Amniotic epithelial cell (primary cell): ENCODE data around the gene STAG2.
"Not testable (repeated sequence)": the region's sequence is repeated elsewhere in the genome, so short reads cannot be mapped to it uniquely, and the experiment has no call there.

ENCODE experiments used
- DNase-seq: peaks from one replicate; pipeline ENCODE4 v3.0.0-alpha.2; 2010; ENCODE audit warnings: low read depth

Gene STAG2

DNA sequence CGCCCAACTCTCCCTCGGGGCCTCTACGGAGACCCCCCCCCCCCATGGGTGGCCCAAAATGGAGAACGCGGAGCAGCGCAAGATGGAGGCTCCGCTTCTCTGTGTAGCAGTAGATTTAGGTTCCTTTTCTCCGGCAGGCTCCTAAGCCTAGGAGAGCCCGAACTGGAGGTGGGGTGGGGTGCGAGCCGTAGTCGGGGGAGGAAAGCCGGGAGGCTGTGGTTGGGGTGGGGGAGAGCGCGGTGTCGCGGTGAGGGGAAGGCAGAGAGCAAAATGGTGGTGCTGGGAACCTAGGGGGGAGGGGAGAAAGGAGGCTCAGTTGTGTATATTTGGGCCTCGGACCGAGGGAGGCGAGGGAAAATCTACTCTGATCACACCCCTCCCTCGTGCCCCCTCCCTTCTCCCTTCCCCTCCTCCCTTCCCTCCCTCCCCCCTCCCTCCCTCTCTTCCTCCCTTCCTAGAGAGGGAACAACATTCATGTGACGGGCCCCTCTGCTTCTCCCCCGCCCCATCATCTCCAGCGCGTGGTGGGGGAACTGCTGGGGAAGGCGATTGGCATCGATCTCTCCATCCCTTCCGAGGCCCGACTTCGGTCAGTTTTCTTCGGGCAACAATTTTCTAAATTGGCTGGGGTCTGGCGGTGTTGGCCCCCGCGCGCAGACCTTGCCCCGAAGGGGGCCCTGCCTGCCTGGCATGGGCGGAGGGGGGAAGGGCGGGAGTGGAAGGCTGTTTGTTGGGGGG lies at the start of gene STAG2:
TSS of gene STAG2 (plus strand) at position 439 of the 738 bp plus-strand sequence. CDS start 60,922 bp downstream, outside the sequence.
- peak; percentile 89 for DNase-seq

DNA sequence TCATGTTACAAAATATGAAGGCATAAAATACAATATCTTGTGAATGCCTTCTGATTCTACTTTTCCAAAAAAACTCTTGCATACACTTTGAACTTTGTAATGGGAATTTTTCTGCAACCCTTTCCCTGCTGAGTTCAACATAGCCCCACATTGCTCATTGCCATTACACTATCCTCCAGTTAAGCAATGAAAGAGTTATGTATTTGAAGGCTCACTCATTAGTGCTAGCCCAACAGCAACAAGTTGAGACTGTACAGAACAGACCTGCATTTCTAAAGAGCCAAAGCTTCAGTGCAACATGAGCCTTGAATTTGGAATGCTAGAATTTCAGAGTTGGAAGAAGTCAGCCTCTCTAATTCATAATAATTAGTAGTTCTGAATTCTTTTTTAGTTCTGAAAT lies 44.4 kb upstream of the STAG2 start:
- DNase-seq = peak; percentile 34

- DNase-seq = no peak
Observed at GRCh38 chrX:123918106-123918721, 43.3 kb upstream of the STAG2 start.

GRCh38 chrX:123920105-123920785 lies 41.3 kb upstream of the STAG2 start:
- DNase-seq = peak; percentile 73

DNA sequence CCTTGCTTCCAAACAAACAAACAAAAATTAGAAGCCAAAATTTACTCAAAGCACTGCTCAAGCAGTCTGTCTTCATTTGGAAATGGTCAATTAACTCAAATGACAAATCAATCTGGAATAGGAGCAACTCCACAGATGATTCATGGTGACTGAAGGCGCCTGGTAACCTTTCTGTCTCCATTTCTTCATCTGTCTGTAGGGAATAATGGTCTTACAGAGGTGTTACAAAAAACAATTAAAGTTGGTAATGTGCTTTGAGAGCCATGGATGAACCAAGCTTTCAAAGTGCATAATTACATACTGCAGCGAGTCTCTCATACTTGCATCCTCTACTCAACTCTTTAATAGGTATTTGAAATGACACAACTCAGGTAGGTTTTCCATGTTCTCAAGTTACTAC lies 38.3 kb upstream of the STAG2 start:
- no peak for DNase-seq

DNA sequence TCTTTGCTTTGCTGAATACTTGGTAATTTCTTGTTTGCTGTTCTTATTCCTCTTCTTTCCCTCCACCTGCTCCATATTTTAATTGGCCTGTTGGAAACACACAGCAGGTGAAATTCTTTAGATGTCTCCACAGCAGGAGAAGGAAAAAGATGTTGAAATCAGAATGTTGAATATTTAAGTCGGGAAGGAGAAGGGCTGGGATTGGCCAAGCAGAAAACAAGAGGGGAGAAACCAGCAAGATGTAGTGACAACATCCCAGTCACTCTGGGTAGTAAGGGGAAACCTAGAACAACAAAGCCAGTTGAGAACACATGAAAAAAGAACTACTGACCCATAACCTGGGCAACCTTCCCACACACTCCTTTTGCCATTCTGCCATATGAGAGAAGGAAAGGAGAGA lies 37.3 kb upstream of the STAG2 start:
- no peak for DNase-seq

DNA sequence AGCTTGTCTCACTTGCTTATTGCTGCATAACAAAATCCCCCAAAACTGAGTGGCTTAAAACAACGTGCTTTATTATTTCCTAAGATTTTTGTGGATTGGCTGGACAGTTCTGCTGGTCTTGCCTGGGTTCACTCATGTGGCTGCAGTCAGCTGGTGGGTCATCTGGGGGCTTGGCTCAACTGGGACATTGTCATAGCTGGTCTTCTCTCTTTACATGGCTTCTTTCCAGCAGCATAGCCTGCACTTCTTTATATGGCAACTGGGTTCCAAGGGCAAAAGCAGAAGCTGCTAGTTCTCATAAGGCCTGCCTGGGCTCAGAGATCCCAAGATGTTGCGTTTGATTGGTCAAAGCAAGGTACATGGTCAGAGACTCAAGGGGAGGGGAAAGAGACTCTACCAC lies 33.7 kb upstream of the STAG2 start:
- DNase-seq = no peak

DNA sequence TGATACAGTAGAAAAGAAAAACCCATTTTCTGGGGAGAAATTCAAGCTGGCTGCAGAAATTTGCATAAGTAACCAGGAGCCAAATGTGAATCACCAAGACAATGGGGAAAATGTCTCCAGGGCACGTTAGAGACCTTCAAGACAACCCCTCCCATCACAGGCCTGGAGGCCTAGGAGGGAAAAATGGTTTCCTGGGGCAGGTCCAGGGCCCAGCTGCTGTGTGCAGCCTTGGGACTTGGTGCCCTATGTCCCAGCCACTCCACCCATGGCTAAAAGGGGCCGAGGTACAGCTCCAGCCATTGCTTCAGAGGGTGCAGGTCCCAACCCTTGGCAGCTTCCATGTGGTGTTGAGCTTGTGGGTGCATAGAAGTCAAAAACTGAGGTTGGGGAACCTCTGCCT lies 29.5 kb upstream of the STAG2 start:
- not testable (repeated sequence) for DNase-seq

GRCh38 chrX:123943074-123943473 lies 18.4 kb upstream of the STAG2 start:
- DNase-seq = no peak

- no peak for DNase-seq
Observed at GRCh38 chrX:123943488-123943887, 18.0 kb upstream of the STAG2 start.

DNA sequence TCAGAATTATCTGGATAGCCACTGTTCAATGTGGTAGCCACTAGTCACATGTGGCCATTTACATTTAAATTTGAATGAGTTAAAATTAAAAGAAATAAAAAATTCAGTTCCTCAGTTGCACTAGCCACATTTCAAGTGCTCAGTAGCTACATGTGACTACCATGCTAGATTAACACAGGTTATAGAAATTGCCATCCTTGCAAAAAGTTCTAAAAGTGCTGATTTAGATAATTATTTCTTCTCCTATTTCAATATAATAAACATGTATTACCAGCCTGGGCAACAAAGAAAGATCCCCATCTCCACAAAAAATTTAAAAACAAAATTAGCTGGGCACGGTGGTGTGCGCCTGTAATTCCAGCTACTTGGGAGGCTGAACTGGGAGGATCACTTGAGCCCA lies 11.7 kb upstream of the STAG2 start:
- DNase-seq = no peak

GRCh38 chrX:123959281-123960063 lies 2.0 kb upstream of the STAG2 start:
- peak; percentile 19 for DNase-seq

GRCh38 chrX:123960956-123961267 lies 594 bp upstream of the STAG2 start:
- DNase-seq = no peak

GRCh38 chrX:123962006-123962467 lies 531 bp downstream of the STAG2 start:
- DNase-seq = peak; percentile 20

- DNase-seq = peak; percentile 95
Observed at GRCh38 chrX:123962794-123963373, 1.4 kb downstream of the STAG2 start.

DNA sequence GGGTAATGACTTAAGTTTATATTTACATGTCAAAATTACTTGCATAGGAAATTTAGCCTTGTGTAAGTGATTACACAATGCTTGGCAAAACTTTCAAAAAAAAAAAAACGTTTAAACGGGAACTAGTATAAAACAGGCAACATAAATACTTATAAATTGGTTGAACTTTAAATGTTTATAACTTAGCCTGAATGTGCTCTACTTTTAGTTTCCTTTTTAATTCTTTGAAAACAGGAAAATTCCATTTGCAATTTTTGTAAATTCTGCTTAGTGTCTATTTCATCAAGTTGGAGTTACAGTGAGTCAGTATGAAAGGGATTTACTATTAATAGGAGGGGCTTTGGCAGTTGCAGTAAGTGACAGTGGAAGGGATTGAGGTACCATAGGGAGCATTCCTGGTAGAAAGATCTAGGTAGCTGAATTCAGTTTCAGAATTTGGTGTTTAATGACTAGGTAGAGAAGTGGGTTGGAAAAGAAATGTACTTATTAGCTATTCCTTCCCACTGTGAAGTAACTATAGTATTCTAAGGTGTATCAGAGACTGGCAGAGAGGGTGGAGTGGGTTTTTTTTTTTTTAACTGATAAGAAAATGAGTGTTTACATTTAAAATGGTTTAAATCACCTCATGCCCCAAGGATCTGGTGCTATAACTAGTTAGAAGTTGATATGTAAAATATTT lies 2.8 kb downstream of the STAG2 start:
- DNase-seq = peak; percentile 34

DNA sequence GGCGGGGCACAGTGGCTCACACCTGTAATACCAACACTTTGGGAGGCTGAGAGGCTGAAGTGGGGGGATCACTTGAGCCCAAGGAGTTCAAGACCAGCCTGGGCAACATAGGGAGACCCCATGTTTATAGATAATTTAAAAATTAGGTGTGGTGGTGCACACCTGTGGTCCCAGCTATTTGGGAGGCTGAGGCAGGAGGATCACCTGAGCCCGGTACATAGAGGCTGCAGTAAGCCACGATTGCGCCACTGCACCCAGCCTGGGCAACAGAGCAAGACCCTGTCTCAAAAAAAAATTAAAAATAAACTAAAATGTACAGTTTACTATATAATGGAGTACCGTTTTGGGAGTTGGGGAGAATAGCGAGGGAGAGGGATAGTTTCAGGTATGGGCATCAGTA lies 4.2 kb downstream of the STAG2 start:
- no peak for DNase-seq

DNA sequence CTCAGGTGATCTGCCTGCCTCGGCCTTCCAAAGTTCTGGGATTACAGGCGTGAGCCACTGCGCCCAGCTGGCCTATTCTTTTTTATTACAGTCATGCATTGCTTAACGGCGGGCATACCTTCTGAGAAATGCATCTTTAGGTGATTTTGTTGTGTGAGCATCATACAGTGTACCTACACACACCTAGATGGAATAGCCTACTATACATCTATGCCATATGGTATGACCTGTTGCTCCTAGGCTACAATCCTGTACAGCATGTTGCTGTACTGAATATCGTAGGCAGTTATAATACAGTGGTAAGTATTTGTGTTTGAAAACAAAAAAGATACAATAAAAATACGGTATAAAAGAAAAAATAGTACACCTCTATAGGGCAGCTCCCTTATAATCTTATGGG lies 6.0 kb downstream of the STAG2 start:
- DNase-seq = no peak

DNA sequence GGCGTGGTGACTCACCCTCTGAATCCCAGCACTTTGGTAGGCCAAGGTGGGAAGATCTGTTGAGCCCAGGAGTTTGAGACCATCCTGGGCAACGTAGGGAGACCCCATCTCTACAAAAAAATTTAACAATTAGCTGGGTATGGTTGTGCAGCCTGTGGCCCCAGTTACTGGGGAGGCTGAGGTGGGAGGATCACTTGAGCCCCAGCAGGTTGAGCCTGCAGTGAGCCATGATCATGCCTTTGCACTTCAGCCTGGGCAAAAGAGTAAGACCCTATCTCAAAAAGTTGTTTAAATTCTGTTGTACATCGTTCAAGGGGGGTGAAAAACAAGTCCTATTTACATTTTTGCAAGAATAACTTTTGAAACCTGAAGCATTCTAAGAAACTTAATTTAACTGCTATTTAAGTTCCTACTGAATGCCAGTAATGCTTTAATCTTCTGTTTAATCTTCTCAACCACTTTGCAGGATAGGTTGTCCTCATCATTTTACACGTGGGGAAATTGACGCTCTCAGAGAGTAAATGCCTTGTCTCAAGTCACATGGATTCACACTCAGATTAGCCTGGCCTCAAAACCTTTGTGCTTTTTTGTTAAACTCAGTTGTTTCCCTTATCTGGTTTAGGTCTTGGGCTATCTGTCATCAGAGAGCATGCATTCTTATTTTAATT lies 7.0 kb downstream of the STAG2 start:
- no peak for DNase-seq

DNA sequence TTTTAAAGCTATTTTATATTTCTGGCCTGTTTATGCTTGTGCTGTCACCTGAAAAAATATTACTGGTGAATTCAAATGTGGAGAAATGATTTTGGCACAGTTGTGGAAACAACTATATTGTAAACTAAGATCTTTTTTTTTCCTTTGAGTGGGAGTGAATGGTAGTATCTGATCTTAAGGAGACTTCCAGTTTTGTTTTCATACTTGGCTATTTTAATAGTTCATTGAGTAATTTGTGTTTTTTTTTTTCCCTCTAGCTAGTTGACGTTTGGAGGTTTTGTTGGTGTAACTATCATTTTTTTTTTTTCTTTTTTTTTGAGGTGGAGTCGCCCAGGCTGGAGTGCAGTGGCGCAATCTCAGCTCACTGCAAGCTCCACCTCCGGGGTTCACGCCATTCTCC lies 10.5 kb downstream of the STAG2 start:
- peak; percentile 64 for DNase-seq

GRCh38 chrX:123973921-123974320 lies 12.4 kb downstream of the STAG2 start:
- DNase-seq = no peak
